Measurements from ENCODE around the gene ODC1. TPM values are rescaled to one million over a fixed set of nuclear protein-coding genes. Genes with fewer than 3 reads are reported as not detected.

Gene ODC1
- total RNA-seq, 4 donors from 2014 or later = 16.5 to 76.6 (median 40.8) TPM

- peaks cover 48% of the 10 kb centered on the region for H3K4me1 ChIP-seq
- no peak for DNase-seq (ENCODE audit: low spot score in 2 of 2)
Observed at GRCh38 chr2:10452312-10452711, 4.2 kb upstream of the ODC1 start.

GRCh38 chr2:10451819-10452218 is 3.7 kb upstream of the ODC1 start:
- no peak overlapping the region for H3K4me3 ChIP-seq
- no peaks in the 10 kb centered on the region for H3K36me3 ChIP-seq
- DNase-seq (ENCODE audit: low spot score in 2 of 2) = no peak
- H3K9me3 ChIP-seq = no peaks in the 10 kb centered on the region
- 90% methylated on average over 6 of the region's 6 CpGs for WGBS
- no peak overlapping the region for H3K27ac ChIP-seq
- H3K4me1 ChIP-seq = peaks cover 53% of the 10 kb centered on the region
- H3K27me3 ChIP-seq = no peaks in the 10 kb centered on the region
- TF ChIP-seq POLR2A (IDR thresholded peaks at IDR 0.05) = no peak
- no peak for TF ChIP-seq EP300 (IDR thresholded peaks at IDR 0.05)
- no peak for TF ChIP-seq CTCF (IDR thresholded peaks at IDR 0.05)
- no peak for TF ChIP-seq POLR2AphosphoS5 (IDR thresholded peaks at IDR 0.05)

More at GRCh38 chr2:10452312-10452711, 4.2 kb upstream of the ODC1 start:
- TF ChIP-seq POLR2AphosphoS5 (IDR thresholded peaks at IDR 0.05) (no peak), CTCF (IDR thresholded peaks at IDR 0.05) (no peak), POLR2A (IDR thresholded peaks at IDR 0.05) (no peak), EP300 (IDR thresholded peaks at IDR 0.05) (no peak)
- no peaks in the 10 kb centered on the region for H3K9me3 ChIP-seq
- no peaks in the 10 kb centered on the region for H3K36me3 ChIP-seq
- no peak overlapping the region for H3K27ac ChIP-seq
- 57% methylated on average over 3 of the region's 3 CpGs for WGBS
- H3K4me3 ChIP-seq = no peak overlapping the region
- no peaks in the 10 kb centered on the region for H3K27me3 ChIP-seq

GRCh38 chr2:10449838-10450691 is 1.9 kb upstream of the ODC1 start:
- Histone ChIP-seq H3K27ac (no peak overlapping the region), H3K9me3 (no peaks in the 10 kb centered on the region), H3K27me3 (no peaks in the 10 kb centered on the region), H3K36me3 (no peaks in the 10 kb centered on the region), H3K4me3 (no peak overlapping the region), H3K4me1 (peaks cover 56% of the 10 kb centered on the region)
- 85% methylated on average over 21 of the region's 22 CpGs for WGBS
- TF ChIP-seq CTCF (IDR thresholded peaks at IDR 0.05) (no peak), EP300 (IDR thresholded peaks at IDR 0.05) (no peak), POLR2A (IDR thresholded peaks at IDR 0.05) (no peak), POLR2AphosphoS5 (IDR thresholded peaks at IDR 0.05) (no peak)
- no peak for DNase-seq (ENCODE audit: low spot score in 2 of 2)

- Histone ChIP-seq H3K27ac (no peak overlapping the region), H3K9me3 (no peaks in the 10 kb centered on the region), H3K36me3 (peaks cover 2% of the 10 kb centered on the region), H3K4me3 (peak overlapping the region; percentile 59), H3K27me3 (no peaks in the 10 kb centered on the region), H3K4me1 (peaks cover 50% of the 10 kb centered on the region)
- TF ChIP-seq POLR2AphosphoS5 (IDR thresholded peaks at IDR 0.05) (no peak), EP300 (IDR thresholded peaks at IDR 0.05) (no peak), CTCF (IDR thresholded peaks at IDR 0.05) (no peak), POLR2A (IDR thresholded peaks at IDR 0.05) (no peak)
- 39% methylated on average over 5 of the region's 5 CpGs for WGBS
- no peak for DNase-seq (ENCODE audit: low spot score in 2 of 2)
Observed at GRCh38 chr2:10449486-10449831, 1.3 kb upstream of the ODC1 start.

GRCh38 chr2:10448576-10449485 is 704 bp upstream of the ODC1 start:
- H3K4me1 ChIP-seq = peaks cover 43% of the 10 kb centered on the region
- TF ChIP-seq POLR2AphosphoS5 (IDR thresholded peaks at IDR 0.05) (peak in 1 of 3 donors; percentile 81), CTCF (IDR thresholded peaks at IDR 0.05) (peak in 1 of 2 donors; percentile 8), POLR2A (IDR thresholded peaks at IDR 0.05) (peak in 1 of 2 donors; percentile 17), EP300 (IDR thresholded peaks at IDR 0.05) (no peak)

More at GRCh38 chr2:10448576-10449485, 704 bp upstream of the ODC1 start:
- WGBS = 4% methylated on average over 25 of the region's 73 CpGs
- Histone ChIP-seq H3K27me3 (no peaks in the 10 kb centered on the region), H3K36me3 (peaks cover 8% of the 10 kb centered on the region), H3K9me3 (no peaks in the 10 kb centered on the region), H3K27ac (peak overlapping the region; percentile 69), H3K4me3 (peak overlapping the region; percentile 59)
- DNase-seq (ENCODE audit: low spot score in 2 of 2) = peak in 1 of 2 donors; percentile 89
